ENCODE measurements around the gene NXF1. TPM values are rescaled to one million over a fixed set of nuclear protein-coding genes. Genes with fewer than 3 reads are reported as not detected.

Gene NXF1
- total and polyA plus RNA-seq, 2 experiments from 2014 or later, result 37.2 to 71.9 TPM

DNA sequence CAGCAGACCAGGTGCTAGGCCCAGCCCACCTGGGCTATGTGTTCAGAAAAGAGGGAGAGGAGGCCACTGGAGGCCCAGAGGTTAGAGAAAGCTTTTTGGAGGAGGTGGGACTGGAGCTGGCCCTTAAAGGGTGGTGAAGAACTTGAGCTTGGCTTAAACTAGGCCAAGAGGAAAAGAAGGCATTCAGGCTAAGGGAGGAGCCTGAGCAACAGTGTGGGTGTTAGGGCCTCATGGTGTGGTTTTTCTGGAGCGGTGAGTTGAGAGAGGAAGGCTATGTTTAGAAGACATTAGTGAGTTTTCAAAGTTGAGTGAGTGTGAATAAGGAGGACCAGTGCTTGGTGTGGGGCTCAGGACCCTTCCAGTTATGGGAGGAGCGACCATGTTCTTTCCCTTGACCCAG is 27.9 kb downstream of the NXF1 start:
- H4K20me1 ChIP-seq (ENCODE audit: insufficient read depth, poor library complexity, severe bottlenecking), result no peaks in the 10 kb centered on the region
- H3K36me3 ChIP-seq (replicated peaks; ENCODE audit: insufficient read depth, low read depth), result no peaks in the 10 kb centered on the region
- no peaks in the 10 kb centered on the region for H3K27me3 ChIP-seq
- H3K4me2 ChIP-seq, result no peak overlapping the region
- H2AFZ ChIP-seq, result no peak overlapping the region
- no peaks in the 10 kb centered on the region for H3K9me3 ChIP-seq (ENCODE audit: low read depth)
- TF ChIP-seq EZH2 (IDR thresholded peaks at IDR 0.05; ENCODE audit: borderline replicate concordance), result no peak
- TF ChIP-seq, protein P1, sequence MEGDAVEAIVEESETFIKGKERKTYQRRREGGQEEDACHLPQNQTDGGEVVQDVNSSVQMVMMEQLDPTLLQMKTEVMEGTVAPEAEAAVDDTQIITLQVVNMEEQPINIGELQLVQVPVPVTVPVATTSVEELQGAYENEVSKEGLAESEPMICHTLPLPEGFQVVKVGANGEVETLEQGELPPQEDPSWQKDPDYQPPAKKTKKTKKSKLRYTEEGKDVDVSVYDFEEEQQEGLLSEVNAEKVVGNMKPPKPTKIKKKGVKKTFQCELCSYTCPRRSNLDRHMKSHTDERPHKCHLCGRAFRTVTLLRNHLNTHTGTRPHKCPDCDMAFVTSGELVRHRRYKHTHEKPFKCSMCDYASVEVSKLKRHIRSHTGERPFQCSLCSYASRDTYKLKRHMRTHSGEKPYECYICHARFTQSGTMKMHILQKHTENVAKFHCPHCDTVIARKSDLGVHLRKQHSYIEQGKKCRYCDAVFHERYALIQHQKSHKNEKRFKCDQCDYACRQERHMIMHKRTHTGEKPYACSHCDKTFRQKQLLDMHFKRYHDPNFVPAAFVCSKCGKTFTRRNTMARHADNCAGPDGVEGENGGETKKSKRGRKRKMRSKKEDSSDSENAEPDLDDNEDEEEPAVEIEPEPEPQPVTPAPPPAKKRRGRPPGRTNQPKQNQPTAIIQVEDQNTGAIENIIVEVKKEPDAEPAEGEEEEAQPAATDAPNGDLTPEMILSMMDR (IDR thresholded peaks at IDR 0.05; ENCODE audit: poor library complexity), result no peak
- no peak for TF ChIP-seq EZH2phosphoT487 (IDR thresholded peaks at IDR 0.05; ENCODE audit: low read depth, severe bottlenecking, unreplicated experiment)
- H3K4me1 ChIP-seq (ENCODE audit: insufficient read depth), result peaks cover 1% of the 10 kb centered on the region
- no peak overlapping the region for H3K27ac ChIP-seq
- H3K4me3 ChIP-seq, result no peak overlapping the region
- DNase-seq (ENCODE audit: low spot score), result no peak
- H3K9me2 ChIP-seq (replicated peaks; ENCODE audit: insufficient read depth), result no peaks in the 10 kb centered on the region
- 97% methylated on average over 2 of the region's 2 CpGs for WGBS (ENCODE audit: low lambda C conversion rate, missing lambda C conversion rate)
- peaks cover 15% of the 10 kb centered on the region for H3K79me2 ChIP-seq

DNA sequence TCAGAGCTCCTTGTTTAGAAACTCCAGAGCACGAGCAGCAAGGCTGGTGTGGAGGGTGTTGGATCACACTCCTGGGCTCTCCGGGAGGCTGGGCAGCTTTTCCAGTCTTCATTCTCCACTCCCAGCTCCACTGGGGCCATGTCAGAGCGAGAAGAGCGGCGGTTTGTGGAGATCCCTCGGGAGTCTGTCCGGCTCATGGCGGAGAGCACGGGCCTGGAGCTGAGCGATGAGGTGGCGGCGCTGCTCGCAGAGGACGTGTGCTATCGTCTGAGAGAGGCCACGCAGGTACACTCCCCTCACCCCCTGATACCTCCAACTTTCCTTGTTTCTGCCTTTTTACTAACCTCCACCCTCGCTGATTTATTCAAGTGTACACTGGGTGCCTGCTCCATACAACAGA is 29.6 kb downstream of the NXF1 start:
- Histone ChIP-seq H4K20me1 (ENCODE audit: insufficient read depth, poor library complexity, severe bottlenecking) (no peaks in the 10 kb centered on the region), H3K36me3 (replicated peaks; ENCODE audit: insufficient read depth, low read depth) (no peaks in the 10 kb centered on the region), H3K9me2 (replicated peaks; ENCODE audit: insufficient read depth) (no peaks in the 10 kb centered on the region), H3K4me2 (no peak overlapping the region), H3K27ac (no peak overlapping the region), H3K79me2 (peaks cover 24% of the 10 kb centered on the region), H2AFZ (no peak overlapping the region), H3K27me3 (no peaks in the 10 kb centered on the region), H3K9me3 (ENCODE audit: low read depth) (no peaks in the 10 kb centered on the region), H3K4me1 (ENCODE audit: insufficient read depth) (peaks cover 9% of the 10 kb centered on the region), H3K4me3 (no peak overlapping the region)
- TF ChIP-seq, protein P1 (IDR thresholded peaks at IDR 0.05; ENCODE audit: poor library complexity), result no peak
- no peak for TF ChIP-seq EZH2 (IDR thresholded peaks at IDR 0.05; ENCODE audit: borderline replicate concordance)
- TF ChIP-seq EZH2phosphoT487 (IDR thresholded peaks at IDR 0.05; ENCODE audit: low read depth, severe bottlenecking, unreplicated experiment), result no peak
- DNase-seq (ENCODE audit: low spot score), result no peak
- 98% methylated on average over 17 of the region's 17 CpGs for WGBS (ENCODE audit: low lambda C conversion rate, missing lambda C conversion rate)

DNA sequence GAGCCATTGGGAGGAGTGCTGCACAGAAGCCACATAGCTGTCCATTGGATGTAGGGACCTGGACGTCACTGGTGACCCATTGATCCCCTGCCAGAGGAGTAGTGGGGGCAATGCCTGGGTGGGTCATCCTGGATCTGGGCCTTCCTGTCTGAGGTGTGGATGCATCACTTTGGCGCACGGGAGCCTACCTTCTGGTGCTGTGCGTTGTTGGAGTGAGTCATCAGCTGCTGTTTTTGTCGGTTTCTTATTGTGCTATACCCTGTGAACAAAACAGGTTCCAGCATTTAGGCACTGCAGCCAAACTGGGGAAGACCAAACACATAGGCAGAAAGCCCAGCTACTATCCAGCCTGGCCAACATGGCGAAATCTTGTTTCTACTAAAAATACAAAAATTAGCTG is 30.8 kb downstream of the NXF1 start:
- Histone ChIP-seq H3K4me3 (no peak overlapping the region), H3K27ac (no peak overlapping the region), H3K36me3 (replicated peaks; ENCODE audit: insufficient read depth, low read depth) (no peaks in the 10 kb centered on the region), H4K20me1 (ENCODE audit: insufficient read depth, poor library complexity, severe bottlenecking) (no peaks in the 10 kb centered on the region), H3K4me1 (ENCODE audit: insufficient read depth) (peaks cover 17% of the 10 kb centered on the region), H3K27me3 (no peaks in the 10 kb centered on the region), H3K4me2 (no peak overlapping the region), H3K79me2 (peaks cover 24% of the 10 kb centered on the region), H3K9me2 (replicated peaks; ENCODE audit: insufficient read depth) (no peaks in the 10 kb centered on the region), H2AFZ (no peak overlapping the region), H3K9me3 (ENCODE audit: low read depth) (no peaks in the 10 kb centered on the region)
- 95% methylated on average over 6 of the region's 6 CpGs for WGBS (ENCODE audit: low lambda C conversion rate, missing lambda C conversion rate)
- no peak for TF ChIP-seq EZH2 (IDR thresholded peaks at IDR 0.05; ENCODE audit: borderline replicate concordance)
- TF ChIP-seq, protein P1 (IDR thresholded peaks at IDR 0.05; ENCODE audit: poor library complexity), result no peak
- TF ChIP-seq EZH2phosphoT487 (IDR thresholded peaks at IDR 0.05; ENCODE audit: low read depth, severe bottlenecking, unreplicated experiment), result no peak
- no peak for DNase-seq (ENCODE audit: low spot score)
